Lung (tissue), 12 donors: ENCODE data around the gene BCAT1. TPM values are rescaled to one million over a fixed set of nuclear protein-coding genes. Genes with fewer than 3 reads are reported as not detected.

Experiments
- ATAC-seq: fragments of 200-7000 bp; cut with Tn5 transposase; one replicate; pipeline ENCODE4 v1.9.1; 2020; ENCODE audit warnings: moderate number of reproducible peaks; ENCODE audit not compliant: insufficient read depth, low FRiP score
- DNase-seq, 3 donors: peaks; one replicate each; pipeline ENCODE4 v3.0.0-alpha.2; 2013 to 2017
- H3K27ac ChIP-seq, 2 donors: one replicate each; pipeline ENCODE4 v1.5.1; 2013; ENCODE audit warnings: mild to moderate bottlenecking in 2 of 2, moderate library complexity in 2 of 2, control low read depth in 1 of 2, inconsistent platforms in 1 of 2, low read depth in 1 of 2, low read length in 1 of 2
- H3K27me3 ChIP-seq, 3 donors: one replicate each; pipeline ENCODE4 v1.5.1; 2013; ENCODE audit warnings: low read length in 2 of 3; ENCODE audit not compliant: control insufficient read depth in 3 of 3, insufficient read depth in 3 of 3
- H3K36me3 ChIP-seq, 4 donors: one replicate each; pipeline ENCODE4 v1.5.1; 2013; ENCODE audit warnings: low read length in 4 of 4, mild to moderate bottlenecking in 1 of 4, moderate library complexity in 1 of 4; ENCODE audit not compliant: control insufficient read depth in 4 of 4, insufficient read depth in 4 of 4
- H3K4me1 ChIP-seq, 5 donors: one replicate each; pipeline ENCODE4 v1.5.1; 2013; ENCODE audit warnings: low read length in 5 of 5, mild to moderate bottlenecking in 2 of 5, moderate library complexity in 1 of 5; ENCODE audit not compliant: control insufficient read depth in 5 of 5, insufficient read depth in 5 of 5
- H3K4me3 ChIP-seq: one replicate; pipeline ENCODE4 v1.5.1; 2013; ENCODE audit warnings: mild to moderate bottlenecking, control low read depth, moderate library complexity
- H3K9ac ChIP-seq, 2 donors: one replicate each; pipeline ENCODE4 v1.5.1; 2013; ENCODE audit warnings: low read length in 2 of 2, control low read depth in 1 of 2; ENCODE audit not compliant: insufficient read depth in 1 of 2
- H3K9me3 ChIP-seq, 4 donors: one replicate each; pipeline ENCODE4 v1.5.1; 2013; ENCODE audit warnings: low read length in 3 of 4, mild to moderate bottlenecking in 1 of 4, moderate library complexity in 1 of 4; ENCODE audit not compliant: control insufficient read depth in 4 of 4, insufficient read depth in 3 of 4
- WGBS, 2 donors: extraction: QIAGEN DNeasy Blood & Tissue Kit; methylation state at CpG; one replicate each; pipeline ENCODE4 v1.1.7; 2013; 5-methylcytosine and 5-hydroxymethylcytosine counted together
- polyA plus RNA-seq, 2 donors: library from polyadenylated mRNA; stranded (reverse); fragments of 200-250 nt; gene quantifications; one replicate each; pipeline ENCODE4 v1.2.1, GENCODE V29; 2013
- total RNA-seq, 2 donors: library from RNA; depleted of rRNA in 1 of 2; stranded (reverse); fragments of >200 nt in 1 of 2; gene quantifications; one replicate each; pipeline ENCODE4 v1.2.1, GENCODE V29; 2014 to 2021
- TF ChIP-seq, protein P1 (sequence below): IDR thresholded peaks from 2 replicates; pipeline ENCODE4 v1.5.1; 2012; ENCODE audit warnings: mild to moderate bottlenecking; ENCODE audit errors: control extremely low read depth, extremely low read depth
- donor health status: control.
- donor health status: control.
- donor health status: Bipolar disorder and iron deficiency.
- donor health status: healthy.
- donor health status: DM: yes; HTN: yes; CAD: no.

Gene BCAT1
- total and polyA plus RNA-seq, 4 donors = 11.7 to 94.9 (median 40.9) TPM

DNA sequence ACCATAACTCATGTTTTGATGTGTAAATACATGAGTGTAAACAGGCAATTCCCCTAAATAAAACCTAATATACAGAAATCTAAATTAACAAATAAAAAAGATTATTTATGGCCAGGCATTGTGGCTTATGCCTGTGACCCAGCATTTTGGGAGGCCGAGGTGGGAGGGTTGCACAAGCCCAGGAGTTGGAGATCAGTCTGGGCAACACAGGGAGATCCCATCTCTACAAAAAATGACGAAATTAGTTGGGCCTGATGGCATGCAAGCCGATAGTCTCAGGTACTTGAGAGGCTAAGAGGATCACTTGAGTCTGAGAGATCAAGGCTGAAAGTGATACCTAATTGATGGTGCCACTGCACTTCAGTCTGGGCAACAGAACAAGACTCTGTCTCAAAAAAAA lies 48.7 kb downstream of the BCAT1 start:
- ATAC-seq (no peak), DNase-seq (no peak)
- peaks cover 0 to 18% (median 4%) of the 10 kb centered on the region in 5 donors for H3K4me1 ChIP-seq
- TF ChIP-seq, protein P1, sequence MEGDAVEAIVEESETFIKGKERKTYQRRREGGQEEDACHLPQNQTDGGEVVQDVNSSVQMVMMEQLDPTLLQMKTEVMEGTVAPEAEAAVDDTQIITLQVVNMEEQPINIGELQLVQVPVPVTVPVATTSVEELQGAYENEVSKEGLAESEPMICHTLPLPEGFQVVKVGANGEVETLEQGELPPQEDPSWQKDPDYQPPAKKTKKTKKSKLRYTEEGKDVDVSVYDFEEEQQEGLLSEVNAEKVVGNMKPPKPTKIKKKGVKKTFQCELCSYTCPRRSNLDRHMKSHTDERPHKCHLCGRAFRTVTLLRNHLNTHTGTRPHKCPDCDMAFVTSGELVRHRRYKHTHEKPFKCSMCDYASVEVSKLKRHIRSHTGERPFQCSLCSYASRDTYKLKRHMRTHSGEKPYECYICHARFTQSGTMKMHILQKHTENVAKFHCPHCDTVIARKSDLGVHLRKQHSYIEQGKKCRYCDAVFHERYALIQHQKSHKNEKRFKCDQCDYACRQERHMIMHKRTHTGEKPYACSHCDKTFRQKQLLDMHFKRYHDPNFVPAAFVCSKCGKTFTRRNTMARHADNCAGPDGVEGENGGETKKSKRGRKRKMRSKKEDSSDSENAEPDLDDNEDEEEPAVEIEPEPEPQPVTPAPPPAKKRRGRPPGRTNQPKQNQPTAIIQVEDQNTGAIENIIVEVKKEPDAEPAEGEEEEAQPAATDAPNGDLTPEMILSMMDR = no peak
- no peak overlapping the region for H3K9ac ChIP-seq
- H3K27ac ChIP-seq = peak overlapping the region in 1 of 2 donors; percentile 22
- H3K36me3 ChIP-seq = no peaks in the 10 kb centered on the region
- H3K4me3 ChIP-seq = no peak overlapping the region
- peaks cover 0 to 3% (median 2%) of the 10 kb centered on the region in 3 donors for H3K27me3 ChIP-seq
- 63 to 70% methylated on average over 3 of the region's 3 CpGs for WGBS, 2 donors
- H3K9me3 ChIP-seq = no peaks in the 10 kb centered on the region

DNA sequence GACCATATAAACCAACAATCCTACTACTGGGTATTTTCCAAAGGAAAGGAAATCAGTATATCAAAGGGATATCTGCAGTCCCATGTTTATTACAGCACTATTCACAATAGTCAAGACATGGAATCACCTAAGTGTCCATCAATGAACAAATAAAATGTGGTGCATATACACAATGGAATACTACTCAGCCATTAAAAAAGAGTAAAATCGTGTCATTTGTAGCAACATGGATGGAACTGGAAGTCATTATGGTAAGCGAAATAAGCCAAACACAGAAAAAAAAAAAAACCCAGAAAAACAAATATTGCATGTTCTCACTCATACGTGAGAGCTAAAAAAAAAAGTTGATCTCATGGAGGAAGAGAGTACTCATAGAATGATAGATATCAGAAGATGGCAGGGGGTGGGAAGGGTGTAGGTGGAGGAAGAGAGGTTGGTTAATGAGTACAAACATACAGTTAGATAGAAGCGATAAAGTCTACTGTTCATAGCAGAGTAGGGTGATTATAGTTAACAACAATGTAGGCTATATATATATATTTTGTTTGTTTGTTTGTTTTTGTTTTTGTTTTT lies 49.3 kb downstream of the BCAT1 start:
- Histone ChIP-seq H3K36me3 (no peaks in the 10 kb centered on the region), H3K4me1 (peaks cover 0 to 20% (median 4%) of the 10 kb centered on the region in 5 donors), H3K27ac (no peak overlapping the region), H3K9me3 (no peaks in the 10 kb centered on the region), H3K9ac (no peak overlapping the region), H3K27me3 (peaks cover 0 to 3% (median 1%) of the 10 kb centered on the region in 3 donors), H3K4me3 (no peak overlapping the region)
- TF ChIP-seq, protein P1 = no peak
- ATAC-seq (no peak), DNase-seq (no peak)
- 88 to 93% methylated on average over 4 of the region's 4 CpGs for WGBS, 2 donors

DNA sequence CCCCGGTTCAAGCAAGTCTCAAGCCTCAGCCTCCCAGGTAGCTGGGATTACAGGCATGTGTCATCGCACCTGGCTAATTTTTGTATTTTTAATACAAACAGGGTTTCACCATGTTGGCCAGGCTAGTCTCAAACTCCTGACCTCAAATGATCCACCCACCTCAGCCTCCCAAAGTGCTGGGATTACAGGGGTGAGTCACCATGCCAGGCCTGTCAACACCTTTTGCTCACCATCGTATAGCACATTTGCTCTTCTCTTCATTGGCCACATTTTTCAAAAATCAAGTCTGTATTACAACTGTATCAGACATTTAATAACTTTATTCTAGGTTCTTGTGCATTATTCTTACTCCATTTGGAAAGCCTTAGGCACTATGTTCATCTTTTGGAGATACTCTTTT lies 50.3 kb downstream of the BCAT1 start:
- H3K36me3 ChIP-seq = no peaks in the 10 kb centered on the region
- WGBS, 2 donors = 70 to 85% methylated on average over 3 of the region's 3 CpGs
- DNase-seq (no peak), ATAC-seq (no peak)
- H3K4me1 ChIP-seq = peaks cover 0 to 21% (median 4%) of the 10 kb centered on the region in 5 donors
- no peak overlapping the region for H3K9ac ChIP-seq
- peaks cover 0 to 3% (median 0%) of the 10 kb centered on the region in 3 donors for H3K27me3 ChIP-seq
- TF ChIP-seq, protein P1 = no peak
- no peaks in the 10 kb centered on the region for H3K9me3 ChIP-seq
- no peak overlapping the region for H3K4me3 ChIP-seq
- no peak overlapping the region for H3K27ac ChIP-seq

DNA sequence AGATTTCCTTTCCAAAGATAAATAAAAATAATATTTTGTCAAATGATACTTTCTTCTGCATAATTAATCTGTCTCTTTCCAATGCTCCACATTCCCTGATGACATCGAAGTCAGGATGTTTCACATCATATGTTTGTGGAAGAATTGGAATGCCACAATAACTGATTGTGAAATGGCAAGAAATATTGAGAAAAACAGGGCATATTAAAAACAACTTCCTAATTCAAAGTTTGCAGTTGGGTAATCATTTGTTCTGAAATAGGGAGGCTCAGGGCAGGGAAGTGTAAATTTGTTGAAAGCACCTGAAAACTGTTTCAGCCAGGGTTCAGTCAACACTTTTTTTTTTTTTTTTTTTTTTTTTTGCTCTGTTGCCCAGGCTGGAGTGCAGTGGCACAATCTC lies 50.7 kb downstream of the BCAT1 start:
- Histone ChIP-seq H3K4me3 (no peak overlapping the region), H3K27ac (no peak overlapping the region), H3K27me3 (no peaks in the 10 kb centered on the region), H3K36me3 (no peaks in the 10 kb centered on the region), H3K4me1 (peaks cover 0 to 17% (median 2%) of the 10 kb centered on the region in 5 donors), H3K9me3 (no peaks in the 10 kb centered on the region), H3K9ac (no peak overlapping the region)
- whole genome bisulfite sequencing, 2 donors = 16 to 33% methylated on average over 1 of the region's 1 CpG
- TF ChIP-seq, protein P1 = no peak
- DNase-seq (peak in 1 of 3 donors; percentile 62), ATAC-seq (no peak)
